GM12875 (cell line): ENCODE measurements around the gene PRKAR2B.
"Not testable (repeated sequence)": the region's sequence is repeated elsewhere in the genome, so short reads cannot be mapped to it uniquely, and the experiment has no call there.

Source experiments
- H3K4me3 ChIP-seq: one replicate; pipeline ENCODE4 v1.5.1; 2011; ENCODE audit warnings: low read depth, low read length, control low read depth
- CTCF ChIP-seq: IDR thresholded peaks from 2 replicates; pipeline ENCODE4 v1.5.1; 2011; ENCODE audit warnings: low read depth, mild to moderate bottlenecking, control low read depth, inconsistent platforms, low read length, moderate library complexity, borderline replicate concordance; ENCODE audit not compliant: insufficient read depth

The PRKAR2B gene

GRCh38 chr7:107125475-107125874, 81.0 kb downstream of the PRKAR2B start:
- no peak for TF ChIP-seq CTCF

GRCh38 chr7:107128217-107128616, 83.7 kb downstream of the PRKAR2B start:
- TF ChIP-seq CTCF = no peak
- no peak overlapping the region for H3K4me3 ChIP-seq

More at GRCh38 chr7:107125475-107125874, 81.0 kb downstream of the PRKAR2B start:
- no peak overlapping the region for H3K4me3 ChIP-seq

GRCh38 chr7:107128748-107129147, 84.2 kb downstream of the PRKAR2B start:
- no peak overlapping the region for H3K4me3 ChIP-seq
- TF ChIP-seq CTCF = no peak

DNA sequence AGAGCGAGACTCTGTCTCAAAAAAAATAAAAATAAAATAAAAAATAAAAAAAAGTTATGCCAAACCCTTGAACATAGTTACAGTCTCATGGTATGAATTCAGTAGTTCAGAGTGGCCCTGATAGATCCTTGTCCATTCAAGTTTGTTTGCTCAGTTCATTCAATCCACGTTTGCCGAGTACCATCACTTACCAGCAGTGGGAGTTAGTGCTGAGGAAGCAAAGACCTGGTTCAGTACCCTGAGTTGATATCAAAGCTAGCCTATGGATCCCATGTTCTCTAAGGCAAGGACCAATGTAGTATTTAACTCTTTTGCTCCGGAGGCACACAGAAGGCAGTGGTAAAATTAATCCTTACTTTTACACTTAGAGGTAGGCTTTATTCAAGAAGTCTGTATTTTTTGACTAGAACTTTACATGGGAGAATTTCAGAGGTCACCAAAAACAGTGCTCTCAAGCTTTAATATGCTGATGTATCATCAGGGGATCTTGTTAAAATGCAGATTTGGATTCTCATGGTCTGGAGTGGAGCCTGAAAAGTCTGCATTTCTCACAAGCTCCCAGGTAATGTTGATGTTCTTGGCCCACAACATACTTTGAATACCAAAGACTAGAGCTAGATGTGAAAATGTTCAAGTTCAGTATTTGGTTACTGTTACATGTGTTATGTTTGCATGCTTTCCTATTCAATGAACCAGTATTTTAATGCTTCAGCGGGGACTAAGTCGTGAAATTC, 86.1 kb downstream of the PRKAR2B start:
- no peak for TF ChIP-seq CTCF
- no peak overlapping the region for H3K4me3 ChIP-seq

- no peak for TF ChIP-seq CTCF
- H3K4me3 ChIP-seq = no peak overlapping the region
These were observed 88.9 kb downstream of the PRKAR2B start for GRCh38 chr7:107133396-107133795.

DNA sequence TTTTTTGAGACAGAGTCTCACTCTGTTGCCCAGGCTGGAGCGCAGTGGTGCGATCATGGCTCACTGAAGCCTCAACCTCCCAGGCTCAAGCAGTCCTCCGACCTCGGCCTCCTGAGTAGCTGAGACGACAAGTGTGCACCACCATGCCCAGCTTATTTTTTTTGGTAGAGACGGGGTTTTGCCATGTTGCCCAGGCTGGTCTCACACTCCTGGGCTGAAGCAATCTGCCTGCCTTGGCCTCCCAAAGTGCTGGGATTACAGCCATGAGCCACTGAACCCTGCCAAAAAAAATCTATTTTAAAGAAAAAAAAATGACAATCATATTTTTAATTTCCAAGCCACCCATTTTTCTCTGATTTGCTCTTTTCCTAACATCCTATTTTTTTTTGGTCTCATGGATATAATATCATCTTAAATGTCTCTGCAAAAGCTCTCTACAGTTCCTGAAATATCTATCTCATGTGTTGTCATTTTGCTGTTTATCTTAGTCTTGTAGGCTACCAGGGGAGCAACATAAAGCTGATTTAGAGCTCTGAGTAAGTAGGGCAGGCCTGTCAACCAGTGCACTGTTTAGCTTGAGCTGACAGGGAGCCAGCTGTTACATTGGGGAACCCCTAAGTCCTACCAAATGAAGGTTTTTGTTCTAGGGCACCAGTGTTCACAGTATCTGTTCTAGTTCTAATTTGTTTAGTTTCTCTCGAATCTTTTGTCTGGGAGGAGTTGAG, 94.4 kb downstream of the PRKAR2B start:
- H3K4me3 ChIP-seq = no peak overlapping the region
- TF ChIP-seq CTCF = no peak

DNA sequence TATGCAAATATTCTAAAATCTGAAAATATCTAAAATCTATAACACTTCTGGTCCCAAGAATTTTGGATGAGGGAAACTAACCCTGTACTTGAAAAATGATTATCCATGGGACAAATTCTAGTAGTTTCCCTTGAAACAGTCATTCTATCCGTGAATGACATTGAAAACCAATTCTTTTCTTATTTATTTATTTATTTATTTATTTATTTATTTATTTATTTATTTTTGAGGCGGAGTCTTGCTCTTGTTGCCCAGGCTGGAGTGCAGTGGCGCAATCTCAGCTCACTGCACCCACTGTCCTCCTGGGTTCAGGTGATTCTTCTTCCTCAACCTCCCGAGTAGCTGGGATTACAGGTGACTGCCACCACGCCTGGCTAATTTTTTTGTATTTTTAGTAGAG, 99.4 kb downstream of the PRKAR2B start:
- not testable (repeated sequence) for H3K4me3 ChIP-seq
